HEK293 (cell line): ENCODE measurements around the gene KCNB1.

Experiments
- BCL11A ChIP-seq: fragments of 450-650 bp; formaldehyde crosslinking; IDR thresholded peaks from 2 replicates; pipeline ENCODE4 v1.5.1; 2016; ENCODE audit warnings: low read depth, missing biosample characterization, missing genetic modification characterization
- CTCF ChIP-seq: fragments of 450-650 bp; formaldehyde crosslinking; IDR thresholded peaks from 2 replicates; pipeline ENCODE4 v1.5.1; 2016; ENCODE audit warnings: missing biosample characterization, missing genetic modification characterization
- GLI4 ChIP-seq: fragments of 450-650 bp; formaldehyde crosslinking; IDR thresholded peaks from 2 replicates; pipeline ENCODE4 v1.5.1; 2016; ENCODE audit warnings: missing biosample characterization, missing genetic modification characterization
- KLF16 ChIP-seq: fragments of 450-650 bp; formaldehyde crosslinking; IDR thresholded peaks from 2 replicates; pipeline ENCODE4 v1.5.1; 2017; ENCODE audit warnings: missing biosample characterization, missing genetic modification characterization
- REPIN1 ChIP-seq: fragments of 450-650 bp; formaldehyde crosslinking; IDR thresholded peaks from 2 replicates; pipeline ENCODE4 v1.5.1; 2017; ENCODE audit warnings: missing biosample characterization, missing genetic modification characterization, low read depth
- YY1 ChIP-seq: fragments of 450-650 bp; formaldehyde crosslinking; IDR thresholded peaks from 2 replicates; pipeline ENCODE4 v1.5.1; 2018; ENCODE audit warnings: missing biosample characterization, missing genetic modification characterization
- ZBTB11 ChIP-seq: fragments of 450-650 bp; formaldehyde crosslinking; conservative IDR thresholded peaks from 2 replicates; pipeline ENCODE4 v1.5.1; 2016; ENCODE audit warnings: low read depth, missing biosample characterization, missing genetic modification characterization
- ZNF24 ChIP-seq: fragments of 450-650 bp; formaldehyde crosslinking; IDR thresholded peaks from 2 replicates; pipeline ENCODE4 v1.5.1; 2016; ENCODE audit warnings: missing biosample characterization, missing genetic modification characterization
- ZNF274 ChIP-seq, 2 experiments: fragments of 200-500 bp in 1 of 2; fragments of 450-650 bp in 1 of 2; sonication (Bioruptor generic) in 1 of 2; formaldehyde crosslinking in 1 of 2; IDR thresholded peaks; 2 replicates each; pipeline versions ENCODE4 v1.5.1 to v1.6.1; 2014 to 2016; ENCODE audit warnings: borderline replicate concordance in 1 of 2, inconsistent platforms in 1 of 2, low read length in 1 of 2, missing biosample characterization in 1 of 2, missing genetic modification characterization in 1 of 2
- ZNF501 ChIP-seq: fragments of 450-650 bp; formaldehyde crosslinking; IDR thresholded peaks from 2 replicates; pipeline ENCODE4 v1.5.1; 2016; ENCODE audit warnings: missing biosample characterization, missing genetic modification characterization
- ZNF514 ChIP-seq: fragments of 450-650 bp; formaldehyde crosslinking; IDR thresholded peaks from 2 replicates; pipeline ENCODE4 v1.5.1; 2016; ENCODE audit warnings: missing biosample characterization, missing genetic modification characterization
- ZNF639 ChIP-seq: fragments of 450-650 bp; formaldehyde crosslinking; IDR thresholded peaks from 2 replicates; pipeline ENCODE4 v1.5.1; 2016; ENCODE audit warnings: missing biosample characterization, missing genetic modification characterization
- ZNF664 ChIP-seq: fragments of 450-650 bp; formaldehyde crosslinking; IDR thresholded peaks from 2 replicates; pipeline ENCODE4 v1.5.1; 2016; ENCODE audit warnings: missing biosample characterization, missing genetic modification characterization
- ZNF704 ChIP-seq: fragments of 450-650 bp; formaldehyde crosslinking; IDR thresholded peaks from 2 replicates; pipeline ENCODE4 v1.5.1; 2016; ENCODE audit warnings: missing biosample characterization, missing genetic modification characterization

- TF ChIP-seq CTCF (tag by site-specific recombination) (no peak), REPIN1 (no peak), ZNF501 (tag by site-specific recombination) (no peak), ZNF24 (tag by site-specific recombination) (no peak), ZNF664 (tag by site-specific recombination) (no peak), ZBTB11 (tag by site-specific recombination) (no peak), ZNF514 (tag by site-specific recombination) (no peak), KLF16 (tag by site-specific recombination) (no peak), ZNF639 (tag by site-specific recombination) (no peak), ZNF704 (tag by site-specific recombination) (no peak), YY1 (no peak), GLI4 (tag by site-specific recombination) (no peak), ZNF274 (IDR thresholded peaks at IDR 0.05; ENCODE audit: low read length) (no peak), ZNF274 (tag by site-specific recombination; IDR thresholded peaks at IDR 0.05; ENCODE audit: borderline replicate concordance) (no peak), BCL11A (tag by site-specific recombination) (no peak)
Observed at GRCh38 chr20:49427751-49428518, 54.5 kb downstream of the KCNB1 start.
